ENCODE measurements around the gene KTN1.

Gene KTN1

DNA sequence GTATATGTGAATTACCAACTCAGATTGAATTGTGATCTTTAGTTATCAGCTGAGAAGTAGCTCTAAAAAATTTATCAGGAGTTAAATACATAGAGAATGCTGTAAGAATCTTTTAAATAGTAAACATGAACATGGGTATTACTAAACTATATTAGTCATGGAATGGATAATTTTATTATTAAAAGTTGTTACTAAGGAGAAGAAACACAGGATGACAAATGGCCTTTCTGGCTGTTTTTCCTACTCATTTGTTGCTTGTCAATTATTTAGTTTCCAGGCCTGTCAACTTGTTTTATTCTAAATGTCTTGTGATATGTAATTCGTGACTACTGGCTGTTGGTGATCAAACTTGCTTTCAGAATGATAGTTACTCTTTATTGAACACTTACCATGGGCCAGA, 58.7 kb downstream of the KTN1 start:
- no peak for TF ChIP-seq EZH2 (IDR thresholded peaks at IDR 0.05; ENCODE audit: borderline replicate concordance, low read depth, low read length, severe bottlenecking)
- TF ChIP-seq, protein P1, sequence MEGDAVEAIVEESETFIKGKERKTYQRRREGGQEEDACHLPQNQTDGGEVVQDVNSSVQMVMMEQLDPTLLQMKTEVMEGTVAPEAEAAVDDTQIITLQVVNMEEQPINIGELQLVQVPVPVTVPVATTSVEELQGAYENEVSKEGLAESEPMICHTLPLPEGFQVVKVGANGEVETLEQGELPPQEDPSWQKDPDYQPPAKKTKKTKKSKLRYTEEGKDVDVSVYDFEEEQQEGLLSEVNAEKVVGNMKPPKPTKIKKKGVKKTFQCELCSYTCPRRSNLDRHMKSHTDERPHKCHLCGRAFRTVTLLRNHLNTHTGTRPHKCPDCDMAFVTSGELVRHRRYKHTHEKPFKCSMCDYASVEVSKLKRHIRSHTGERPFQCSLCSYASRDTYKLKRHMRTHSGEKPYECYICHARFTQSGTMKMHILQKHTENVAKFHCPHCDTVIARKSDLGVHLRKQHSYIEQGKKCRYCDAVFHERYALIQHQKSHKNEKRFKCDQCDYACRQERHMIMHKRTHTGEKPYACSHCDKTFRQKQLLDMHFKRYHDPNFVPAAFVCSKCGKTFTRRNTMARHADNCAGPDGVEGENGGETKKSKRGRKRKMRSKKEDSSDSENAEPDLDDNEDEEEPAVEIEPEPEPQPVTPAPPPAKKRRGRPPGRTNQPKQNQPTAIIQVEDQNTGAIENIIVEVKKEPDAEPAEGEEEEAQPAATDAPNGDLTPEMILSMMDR (IDR thresholded peaks at IDR 0.05; ENCODE audit: borderline replicate concordance, extremely low read depth, low read length, poor library complexity, severe bottlenecking) = no peak

DNA sequence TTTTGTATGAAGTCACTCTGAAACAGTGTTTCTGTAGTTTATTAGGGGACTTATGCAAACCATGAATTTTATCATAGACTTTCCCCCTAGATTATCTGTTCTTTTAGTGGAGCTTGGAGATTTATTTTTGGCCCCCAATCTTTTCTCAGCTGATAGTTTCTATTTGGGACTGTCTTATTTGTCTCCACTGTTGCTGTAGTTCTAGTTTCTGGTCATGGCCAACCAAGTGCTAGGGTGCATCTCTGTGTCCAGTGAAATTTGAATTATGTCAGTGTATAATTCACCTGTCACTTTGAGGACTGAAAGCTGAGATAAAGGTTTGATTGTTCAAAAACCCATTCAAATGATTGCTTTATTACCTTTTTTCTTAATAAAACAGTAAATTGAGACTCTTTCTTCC, 61.3 kb downstream of the KTN1 start:
- Histone ChIP-seq H3K4me2 (ENCODE audit: insufficient read depth, low read length) (no peak overlapping the region), H3K27me3 (ENCODE audit: insufficient read depth, low read length, poor library complexity) (no peaks in the 10 kb centered on the region), H3K36me3 (ENCODE audit: insufficient read depth, low read length) (peaks cover 76% of the 10 kb centered on the region), H3K9ac (ENCODE audit: low read depth, low read length) (no peak overlapping the region), H3K27ac (ENCODE audit: low read length) (no peak overlapping the region), H3K4me3 (ENCODE audit: low read depth in 1 of 2, low read length in 2 of 2) (no peak overlapping the region), H3K79me2 (ENCODE audit: insufficient read depth, low read length) (no peaks in the 10 kb centered on the region), H3K9me3 (ENCODE audit: insufficient read depth, low read length, severe bottlenecking) (no peaks in the 10 kb centered on the region), H2AFZ (ENCODE audit: low read depth, low read length) (no peak overlapping the region), H4K20me1 (ENCODE audit: insufficient read depth, low read length) (no peaks in the 10 kb centered on the region), H3K4me1 (ENCODE audit: insufficient read depth, low read length) (no peaks in the 10 kb centered on the region)
- TF ChIP-seq, protein P1 (IDR thresholded peaks at IDR 0.05; ENCODE audit: borderline replicate concordance, extremely low read depth, low read length, poor library complexity, severe bottlenecking) = no peak
- TF ChIP-seq EZH2 (IDR thresholded peaks at IDR 0.05; ENCODE audit: borderline replicate concordance, low read depth, low read length, severe bottlenecking) = no peak
- no peak for ATAC-seq (ENCODE audit: insufficient read depth, low read depth)
- no peak for DNase-seq

More for the DNA sequence above, 58.7 kb downstream of the KTN1 start:
- no peak overlapping the region for H3K27ac ChIP-seq (ENCODE audit: low read length)
- H3K27me3 ChIP-seq (ENCODE audit: insufficient read depth, low read length, poor library complexity) = no peaks in the 10 kb centered on the region
- no peaks in the 10 kb centered on the region for H3K79me2 ChIP-seq (ENCODE audit: insufficient read depth, low read length)
- H3K4me2 ChIP-seq (ENCODE audit: insufficient read depth, low read length) = no peak overlapping the region
- ATAC-seq (ENCODE audit: insufficient read depth, low read depth) = no peak
- H3K4me3 ChIP-seq (ENCODE audit: low read depth in 1 of 2, low read length in 2 of 2) = no peak overlapping the region
- H2AFZ ChIP-seq (ENCODE audit: low read depth, low read length) = no peak overlapping the region
- no peak overlapping the region for H3K9ac ChIP-seq (ENCODE audit: low read depth, low read length)
- no peaks in the 10 kb centered on the region for H3K9me3 ChIP-seq (ENCODE audit: insufficient read depth, low read length, severe bottlenecking)
- no peaks in the 10 kb centered on the region for H4K20me1 ChIP-seq (ENCODE audit: insufficient read depth, low read length)
- H3K36me3 ChIP-seq (ENCODE audit: insufficient read depth, low read length) = peaks cover 86% of the 10 kb centered on the region
- DNase-seq = no peak
- no peaks in the 10 kb centered on the region for H3K4me1 ChIP-seq (ENCODE audit: insufficient read depth, low read length)

DNA sequence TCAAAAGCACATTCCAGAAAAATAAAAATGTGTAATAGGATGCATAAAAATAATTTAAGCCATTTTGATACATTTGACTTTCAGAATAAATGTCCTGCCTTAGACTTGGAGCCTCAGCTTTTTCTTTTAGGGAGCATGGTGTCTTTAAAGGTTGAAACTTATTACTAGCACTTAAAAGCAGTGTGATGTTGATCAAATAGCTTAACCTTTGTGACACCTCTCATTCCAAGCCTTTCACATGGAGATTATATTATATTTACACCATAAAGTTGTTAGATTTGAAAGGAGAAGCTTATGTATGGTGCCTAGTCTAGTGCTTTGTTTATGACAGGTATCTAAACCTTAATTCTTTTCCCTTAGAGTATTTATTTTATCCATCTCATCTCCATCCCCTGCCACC, 61.9 kb downstream of the KTN1 start:
- Histone ChIP-seq H3K4me2 (ENCODE audit: insufficient read depth, low read length) (no peak overlapping the region), H3K36me3 (ENCODE audit: insufficient read depth, low read length) (peaks cover 69% of the 10 kb centered on the region), H3K27ac (ENCODE audit: low read length) (no peak overlapping the region), H4K20me1 (ENCODE audit: insufficient read depth, low read length) (no peaks in the 10 kb centered on the region), H3K9me3 (ENCODE audit: insufficient read depth, low read length, severe bottlenecking) (no peaks in the 10 kb centered on the region), H3K4me1 (ENCODE audit: insufficient read depth, low read length) (no peaks in the 10 kb centered on the region), H3K79me2 (ENCODE audit: insufficient read depth, low read length) (no peaks in the 10 kb centered on the region), H2AFZ (ENCODE audit: low read depth, low read length) (no peak overlapping the region), H3K9ac (ENCODE audit: low read depth, low read length) (no peak overlapping the region), H3K4me3 (ENCODE audit: low read depth in 1 of 2, low read length in 2 of 2) (no peak overlapping the region), H3K27me3 (ENCODE audit: insufficient read depth, low read length, poor library complexity) (no peaks in the 10 kb centered on the region)
- DNase-seq (no peak), ATAC-seq (ENCODE audit: insufficient read depth, low read depth) (no peak)
- no peak for TF ChIP-seq EZH2 (IDR thresholded peaks at IDR 0.05; ENCODE audit: borderline replicate concordance, low read depth, low read length, severe bottlenecking)
- TF ChIP-seq, protein P1 (IDR thresholded peaks at IDR 0.05; ENCODE audit: borderline replicate concordance, extremely low read depth, low read length, poor library complexity, severe bottlenecking) = no peak

DNA sequence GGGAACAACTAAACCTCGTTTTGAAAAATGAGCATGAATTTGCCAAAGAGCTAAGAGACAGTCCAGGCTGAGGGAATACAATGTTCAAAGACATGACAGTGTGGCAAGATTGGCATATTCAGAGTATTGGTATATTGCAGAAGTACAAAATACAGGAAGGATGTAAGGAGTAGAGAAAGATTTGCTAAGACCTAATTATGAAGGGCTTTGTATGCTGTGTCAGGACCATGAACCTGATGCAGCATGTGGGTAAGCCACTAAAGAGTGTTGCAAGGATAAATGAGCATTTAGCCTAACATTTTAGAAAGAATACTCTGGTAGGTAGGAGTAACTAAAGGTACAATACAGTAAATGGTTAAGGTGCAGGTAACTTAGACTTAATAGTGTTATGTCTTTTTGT, 65.1 kb downstream of the KTN1 start:
- Histone ChIP-seq H4K20me1 (ENCODE audit: insufficient read depth, low read length) (no peaks in the 10 kb centered on the region), H3K27ac (ENCODE audit: low read length) (no peak overlapping the region), H3K27me3 (ENCODE audit: insufficient read depth, low read length, poor library complexity) (no peaks in the 10 kb centered on the region), H2AFZ (ENCODE audit: low read depth, low read length) (no peak overlapping the region), H3K9me3 (ENCODE audit: insufficient read depth, low read length, severe bottlenecking) (no peaks in the 10 kb centered on the region), H3K4me3 (ENCODE audit: low read depth in 1 of 2, low read length in 2 of 2) (no peak overlapping the region), H3K9ac (ENCODE audit: low read depth, low read length) (no peak overlapping the region), H3K4me1 (ENCODE audit: insufficient read depth, low read length) (no peaks in the 10 kb centered on the region), H3K4me2 (ENCODE audit: insufficient read depth, low read length) (no peak overlapping the region), H3K79me2 (ENCODE audit: insufficient read depth, low read length) (no peaks in the 10 kb centered on the region), H3K36me3 (ENCODE audit: insufficient read depth, low read length) (peaks cover 58% of the 10 kb centered on the region; the same call in 1 of the 2 replicates)
- ATAC-seq (ENCODE audit: insufficient read depth, low read depth) (no peak), DNase-seq (no peak)
- TF ChIP-seq EZH2 (IDR thresholded peaks at IDR 0.05; ENCODE audit: borderline replicate concordance, low read depth, low read length, severe bottlenecking) = no peak
- TF ChIP-seq, protein P1 (IDR thresholded peaks at IDR 0.05; ENCODE audit: borderline replicate concordance, extremely low read depth, low read length, poor library complexity, severe bottlenecking) = no peak
